SK-N-DZ (cell line): Measurements from ENCODE around the gene RUNDC3A.

Experiments
- DNase-seq: peaks from one replicate; pipeline ENCODE4 v3.0.0-alpha.2; 2015; ENCODE audit warnings: low spot score

Gene RUNDC3A

DNA sequence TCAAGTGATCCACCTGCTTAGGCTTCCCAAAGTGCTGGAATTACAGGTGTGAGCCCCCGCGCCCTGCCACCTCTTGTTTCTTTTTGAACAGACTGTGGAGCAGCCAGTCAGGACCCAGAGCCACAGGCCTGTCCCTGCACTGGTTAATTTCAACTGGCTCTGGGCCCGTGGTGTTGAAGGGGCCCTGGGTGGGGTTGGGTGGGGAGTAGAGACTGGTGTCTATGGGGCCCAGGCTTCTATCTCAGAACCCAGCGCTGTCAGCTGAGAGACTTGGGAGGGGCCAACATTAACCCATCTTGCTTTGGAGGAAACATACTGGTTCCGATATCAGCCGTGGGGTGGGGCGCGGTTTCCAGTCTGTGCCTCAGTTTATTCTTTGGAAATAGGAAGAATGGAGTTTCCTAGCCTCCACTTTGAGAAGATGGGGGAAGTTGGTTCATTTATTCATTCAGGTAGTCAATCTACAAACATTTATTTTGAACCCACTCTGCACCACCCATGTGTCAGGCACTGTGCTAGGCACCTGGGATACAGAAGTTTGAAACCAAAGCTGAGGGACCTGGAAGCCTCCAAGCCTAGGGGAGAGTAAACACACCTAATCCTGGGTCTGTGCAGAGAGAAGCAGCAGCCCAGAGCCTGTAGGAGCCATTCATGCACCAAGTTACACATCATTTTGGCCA is 24.9 kb upstream of the RUNDC3A start:
- no peak for DNase-seq

DNA sequence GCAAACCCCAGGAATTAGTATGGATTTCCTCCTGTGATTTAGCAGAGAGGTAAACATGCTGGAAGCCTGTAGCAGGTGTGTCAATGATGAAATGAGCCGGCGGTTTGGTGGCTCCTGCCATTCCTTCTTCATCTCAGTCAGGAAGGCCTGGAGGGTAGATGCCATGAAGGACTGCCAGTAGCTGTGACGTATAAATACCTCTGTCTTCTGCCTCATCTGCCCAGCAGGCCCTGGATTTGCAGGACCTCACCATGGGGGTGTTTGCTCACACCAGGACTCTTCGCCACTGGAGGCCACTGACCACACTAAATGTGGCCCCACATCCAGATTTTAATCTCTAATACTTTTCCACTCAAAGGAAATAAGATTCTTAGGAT is 24.4 kb upstream of the RUNDC3A start:
- DNase-seq: no peak

DNA sequence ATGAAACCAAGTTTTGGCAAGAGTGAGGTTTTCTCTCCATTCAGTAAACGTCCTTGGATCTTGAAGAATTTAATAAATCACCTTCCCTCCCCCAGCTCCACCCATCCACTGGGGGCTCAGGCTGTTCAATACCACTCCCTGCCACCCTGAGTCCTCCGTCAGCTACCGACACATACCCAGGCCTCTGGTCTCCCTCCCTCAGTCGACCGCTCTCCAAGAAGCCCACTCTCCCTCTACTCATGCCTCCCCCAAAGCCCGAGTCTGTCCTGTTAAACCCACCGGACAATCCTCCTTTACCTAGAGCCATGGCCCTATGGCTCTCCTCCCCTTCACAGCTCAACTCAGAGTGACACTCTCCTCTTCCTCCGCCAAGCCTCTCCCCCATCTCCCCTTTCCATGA is 20.8 kb upstream of the RUNDC3A start:
- DNase-seq: no peak

DNA sequence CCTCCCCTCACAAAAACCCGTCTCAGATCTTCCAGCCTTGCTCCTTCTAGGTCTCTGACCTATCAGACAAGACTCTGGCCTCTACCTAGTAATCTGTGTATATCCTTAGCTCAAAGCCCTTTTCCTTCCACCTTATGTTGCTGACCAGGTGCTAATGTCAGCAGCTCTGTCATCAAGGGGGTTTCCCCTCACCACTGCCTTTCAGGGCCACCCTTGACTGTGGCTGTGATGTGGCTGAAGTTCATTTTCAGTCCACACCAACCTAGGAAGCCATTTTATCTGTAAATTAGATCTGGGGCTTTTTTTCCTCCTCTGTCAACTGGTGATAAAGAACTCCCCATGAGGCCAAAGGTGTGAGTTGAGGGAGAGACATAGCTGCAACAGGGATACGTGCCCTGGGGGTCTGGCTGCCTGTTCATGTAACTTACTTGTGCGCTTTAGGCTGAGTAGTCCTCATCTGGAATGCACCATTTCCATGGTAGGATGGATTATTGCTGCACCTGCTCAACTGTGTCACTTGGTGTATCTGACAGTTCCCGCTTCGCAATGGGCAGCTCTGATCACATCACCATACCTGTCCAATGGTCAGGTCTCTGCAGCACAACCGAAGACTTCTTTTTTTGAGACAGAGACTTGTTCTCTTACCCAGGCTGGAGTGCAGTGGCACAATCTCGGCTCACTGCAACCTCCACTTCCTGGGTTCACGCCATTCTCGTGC is 14.7 kb upstream of the RUNDC3A start:
- DNase-seq: no peak

DNA sequence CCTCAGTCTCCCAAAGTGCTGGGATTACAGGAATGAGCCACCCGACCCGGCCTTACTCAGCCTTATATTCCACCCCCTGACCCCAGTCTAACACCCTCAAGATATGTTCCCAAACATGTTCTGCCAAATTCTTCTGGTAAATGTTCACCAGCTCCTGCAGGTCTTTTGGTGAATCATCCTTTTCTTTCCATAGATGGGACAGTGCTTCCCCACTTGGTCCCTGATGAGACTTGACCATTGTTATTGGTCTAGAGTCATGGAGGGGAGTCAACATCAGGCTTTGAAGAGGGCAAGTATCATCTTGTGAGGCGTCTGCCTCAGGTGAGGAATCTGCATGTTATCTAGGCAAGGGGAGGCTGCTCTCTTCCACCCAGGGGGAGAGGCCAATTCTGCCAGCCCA is 10.4 kb upstream of the RUNDC3A start:
- DNase-seq: no peak

DNA sequence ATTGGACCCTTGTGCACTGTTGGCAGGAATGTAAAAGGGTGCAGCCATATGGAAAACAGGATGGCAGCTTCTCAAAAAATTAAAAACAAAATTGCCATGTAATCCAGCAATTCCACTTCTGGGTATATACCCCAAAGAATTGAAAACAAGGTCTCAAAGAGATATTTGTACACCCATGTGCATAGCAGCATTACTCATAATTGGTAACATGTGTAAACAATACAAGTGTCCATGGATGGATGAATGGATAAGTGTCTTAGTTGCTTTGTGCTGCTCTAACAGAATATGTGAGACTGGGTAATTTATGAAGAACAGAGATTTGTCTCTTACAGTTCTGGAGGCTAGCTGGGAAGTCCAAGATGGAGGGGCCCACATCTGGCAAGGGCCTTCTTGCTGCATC is 3.8 kb upstream of the RUNDC3A start:
- DNase-seq: no peak

DNA sequence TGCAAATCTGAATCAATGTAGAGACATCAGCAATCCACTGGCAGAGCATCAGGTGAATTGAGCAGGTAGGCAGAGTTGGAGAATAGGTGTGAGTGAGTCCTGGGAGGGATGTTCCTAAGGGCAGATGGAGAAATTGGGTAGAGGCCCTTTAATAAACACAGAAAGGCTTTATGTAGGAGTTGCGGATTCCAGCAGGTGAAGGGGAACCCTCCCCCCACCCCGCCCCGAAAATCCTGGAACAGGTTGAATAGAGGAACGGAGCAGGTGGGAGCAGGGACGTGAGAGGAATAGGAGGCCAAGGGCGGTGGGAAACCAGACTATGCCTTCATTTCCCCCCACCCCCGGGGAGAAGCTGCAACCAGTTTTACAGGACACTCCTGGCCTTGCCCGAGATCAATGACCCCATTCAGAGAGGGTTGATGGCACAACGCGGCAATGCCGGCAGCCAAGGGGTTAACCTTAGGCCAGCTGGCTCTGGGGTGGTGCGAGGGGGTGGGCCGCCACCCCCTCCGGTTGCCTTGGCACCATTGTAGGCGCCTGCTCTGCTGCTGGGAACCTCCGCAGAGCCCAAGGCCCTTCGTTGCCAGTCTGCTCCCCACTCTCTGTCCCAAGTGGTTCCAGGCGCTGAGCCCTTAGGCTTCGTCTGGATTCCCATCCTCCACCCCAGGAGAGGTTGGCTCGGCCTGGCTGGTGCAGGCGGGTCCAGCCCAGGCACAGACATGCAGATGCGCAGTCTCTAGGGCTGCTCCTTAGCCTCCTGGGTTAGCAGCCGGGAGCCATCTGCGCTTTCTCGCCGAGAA is 814 bp upstream of the RUNDC3A start:
- DNase-seq: peak; percentile 91

DNA sequence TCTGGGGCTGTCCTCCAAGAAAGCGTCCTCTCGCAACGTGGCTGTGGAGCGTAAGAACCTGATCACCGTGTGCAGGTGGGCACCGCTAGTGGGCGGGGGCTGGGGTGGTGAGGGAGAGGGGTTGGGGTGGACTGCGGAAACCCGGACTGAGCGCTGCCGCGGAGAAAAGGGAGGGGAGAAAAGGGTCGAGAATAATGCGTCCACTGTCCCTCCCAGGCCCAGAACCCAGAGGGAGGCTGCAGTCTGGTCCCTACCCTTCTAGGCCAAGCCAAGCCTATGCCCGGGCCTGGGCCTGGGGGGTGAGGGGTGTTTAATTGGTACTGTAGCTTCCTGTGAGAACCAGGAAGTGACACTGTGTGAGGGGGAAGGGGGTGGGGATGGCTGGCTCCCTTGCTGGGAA is 464 bp downstream of the RUNDC3A start:
- DNase-seq: no peak

DNA sequence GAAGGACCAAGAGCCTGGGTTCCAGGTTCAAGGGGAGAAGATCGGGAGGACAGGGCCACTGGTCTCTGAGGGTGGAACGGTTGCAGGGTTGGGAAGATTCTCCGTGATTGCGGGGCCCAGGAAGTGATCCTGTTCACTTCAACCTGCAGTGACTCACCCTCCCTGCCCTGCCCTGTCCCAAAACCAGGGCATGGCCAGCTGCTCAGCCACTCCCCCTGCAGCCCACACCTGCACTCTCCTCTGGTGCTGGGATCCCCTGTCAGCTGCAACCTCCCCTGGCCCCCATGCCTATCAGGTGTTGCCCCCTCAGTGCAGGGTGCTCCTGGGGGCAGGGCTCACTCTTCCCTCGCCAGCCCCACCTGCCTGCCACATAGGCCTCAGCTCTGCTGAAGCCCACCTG is 1.1 kb downstream of the RUNDC3A start:
- DNase-seq: no peak

DNA sequence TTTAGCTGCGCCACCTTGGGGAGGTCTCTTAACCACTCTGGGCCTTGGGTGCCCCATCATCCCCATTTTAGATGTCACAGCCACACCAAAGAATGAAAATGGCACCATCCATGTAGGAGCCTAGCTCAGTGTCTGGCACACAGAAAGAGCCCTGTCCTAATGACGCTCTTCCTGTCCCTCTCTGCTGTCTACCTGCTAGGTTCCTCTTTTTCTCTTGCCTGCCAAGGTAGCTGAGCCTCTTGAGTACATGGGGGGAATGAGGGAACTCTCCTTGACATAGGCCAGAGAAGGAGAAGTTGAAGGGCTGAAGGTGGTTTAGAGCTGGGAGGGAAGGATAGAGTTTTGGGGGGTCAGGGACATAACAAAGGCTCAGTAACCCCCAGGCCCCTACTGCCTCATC is 1.8 kb downstream of the RUNDC3A start:
- DNase-seq: no peak

DNA sequence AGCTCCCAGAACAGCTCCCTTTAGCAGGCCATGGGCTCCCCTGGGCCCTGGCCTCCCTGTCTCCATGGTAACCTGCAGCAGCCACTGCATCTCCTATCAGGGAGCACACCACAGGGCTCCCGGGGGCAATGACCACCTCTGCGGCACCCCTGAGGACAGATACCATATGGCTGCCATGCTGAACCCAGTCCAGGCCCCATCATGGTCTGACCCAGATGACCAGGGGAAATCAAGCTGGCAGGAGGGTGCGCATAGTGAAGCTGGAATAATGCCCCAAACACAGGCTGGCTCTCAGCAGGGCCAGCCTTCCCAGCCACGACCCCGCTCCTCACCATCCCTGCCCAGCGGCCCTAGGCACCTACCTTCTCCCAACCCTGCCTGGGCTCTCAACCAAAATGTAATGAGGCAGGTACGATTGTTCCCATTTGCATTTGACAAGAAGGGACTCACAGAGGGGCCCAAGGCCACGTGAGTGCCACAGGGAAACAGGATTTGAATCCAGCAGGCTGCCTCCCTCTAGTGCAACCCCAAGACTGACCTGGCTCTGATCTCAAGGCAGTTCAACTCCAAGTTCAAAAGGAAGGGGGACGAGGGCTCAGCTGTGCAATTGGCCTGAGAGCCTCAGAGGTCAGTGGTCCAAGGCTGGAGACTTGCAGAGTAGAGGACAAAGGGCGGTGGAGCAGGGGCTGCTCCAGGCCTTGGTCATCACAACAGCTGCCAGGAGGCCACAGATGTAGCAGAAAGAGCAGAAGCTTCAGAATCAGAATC is 2.4 kb downstream of the RUNDC3A start:
- peak; percentile 61 for DNase-seq

DNA sequence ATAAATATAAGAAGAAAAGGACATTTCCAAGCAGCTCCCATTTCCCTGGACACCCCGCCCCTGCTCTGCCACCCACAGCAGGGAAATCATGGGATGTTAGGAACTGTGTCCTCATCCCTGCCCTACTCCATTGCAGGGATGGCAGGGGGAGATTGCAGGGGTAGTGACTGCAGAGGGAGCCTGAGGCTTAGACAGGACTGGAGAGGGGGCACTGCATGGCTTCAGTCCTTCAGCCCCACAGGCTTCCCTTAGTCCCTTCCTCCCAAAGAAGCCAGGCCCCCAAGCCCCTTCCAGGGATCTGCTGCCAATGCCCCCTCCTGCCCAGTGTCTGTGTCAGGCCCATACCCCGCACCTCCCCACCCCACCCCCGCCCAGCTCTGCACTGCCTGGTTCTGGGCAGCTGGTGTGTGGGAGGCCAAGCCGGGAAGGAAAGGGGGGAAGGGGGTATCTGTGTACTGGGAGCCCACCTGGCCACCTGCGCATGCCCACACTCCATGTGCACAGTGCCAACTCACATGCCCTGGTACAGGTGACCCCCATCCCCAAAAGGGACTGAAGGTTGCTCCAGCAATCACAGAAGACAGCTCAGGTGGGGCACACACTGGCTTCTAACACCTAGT is 3.3 kb downstream of the RUNDC3A start:
- no peak for DNase-seq

DNA sequence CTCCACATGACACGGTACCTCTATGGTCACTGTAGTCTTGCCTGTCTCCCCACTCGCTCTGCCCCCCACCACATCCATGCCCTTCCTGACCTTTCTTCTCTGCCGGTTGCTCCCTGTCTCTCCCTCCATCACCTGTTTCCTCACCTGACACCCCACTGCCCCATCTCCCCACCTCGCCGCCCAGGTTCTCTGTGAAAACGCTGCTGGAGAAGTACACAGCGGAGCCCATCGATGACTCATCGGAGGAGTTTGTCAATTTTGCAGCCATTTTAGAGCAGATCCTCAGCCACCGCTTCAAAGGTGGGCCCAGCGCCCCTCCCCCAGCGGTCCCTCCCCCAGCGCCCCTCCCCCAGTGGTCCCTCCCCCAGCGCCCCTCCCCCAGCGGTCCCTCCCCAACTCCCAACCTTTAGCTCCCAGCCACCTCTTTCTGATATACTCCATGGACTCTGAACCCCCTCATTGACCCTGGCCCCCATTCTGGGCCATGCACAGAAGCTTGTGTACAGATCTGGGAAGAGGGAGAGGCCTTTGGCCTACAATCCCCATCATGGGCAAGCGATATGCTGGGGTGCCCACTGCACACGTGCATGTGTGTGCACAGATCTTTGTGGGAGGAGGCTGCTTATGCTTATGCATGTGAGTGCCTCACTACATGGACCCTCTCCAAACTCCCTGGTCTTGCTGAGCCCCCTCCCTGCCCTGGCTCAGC is 4.1 kb downstream of the RUNDC3A start:
- DNase-seq: no peak

DNA sequence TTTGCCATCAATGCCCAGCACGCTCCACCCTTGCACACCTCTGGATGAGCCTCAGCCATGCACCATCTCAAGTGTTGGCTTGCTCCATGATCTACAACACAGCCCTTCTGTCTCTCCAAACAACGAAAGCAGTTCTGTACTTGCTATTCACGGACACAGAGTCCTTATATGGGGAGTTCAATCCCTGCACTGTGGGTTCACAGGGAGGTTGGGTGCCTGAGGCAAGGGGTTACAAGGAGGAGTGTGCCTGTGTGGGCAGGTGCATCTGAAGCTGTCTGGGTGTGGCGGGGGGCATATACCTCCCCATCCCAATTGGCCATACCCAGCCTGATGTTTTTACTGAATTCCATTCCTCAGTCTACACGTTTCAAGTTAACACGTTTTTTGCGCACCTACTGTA is 5.6 kb downstream of the RUNDC3A start:
- no peak for DNase-seq

DNA sequence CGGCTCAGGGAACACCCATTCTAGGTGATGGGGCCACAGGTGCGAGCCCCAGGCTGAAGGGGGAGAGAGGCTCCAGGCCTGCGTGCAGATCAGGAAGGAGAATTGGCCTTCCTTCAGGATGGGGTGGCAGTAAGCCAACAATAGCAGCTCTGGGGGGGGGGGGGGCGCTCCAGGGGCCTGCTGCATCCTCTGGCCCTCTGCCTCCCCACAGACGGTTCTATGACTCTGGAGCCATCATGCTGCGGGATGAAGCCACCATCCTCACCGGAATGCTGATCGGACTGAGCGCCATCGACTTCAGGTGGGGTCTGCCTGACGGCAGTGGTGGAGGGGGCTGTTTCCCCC is 6.1 kb downstream of the RUNDC3A start:
- DNase-seq: no peak

DNA sequence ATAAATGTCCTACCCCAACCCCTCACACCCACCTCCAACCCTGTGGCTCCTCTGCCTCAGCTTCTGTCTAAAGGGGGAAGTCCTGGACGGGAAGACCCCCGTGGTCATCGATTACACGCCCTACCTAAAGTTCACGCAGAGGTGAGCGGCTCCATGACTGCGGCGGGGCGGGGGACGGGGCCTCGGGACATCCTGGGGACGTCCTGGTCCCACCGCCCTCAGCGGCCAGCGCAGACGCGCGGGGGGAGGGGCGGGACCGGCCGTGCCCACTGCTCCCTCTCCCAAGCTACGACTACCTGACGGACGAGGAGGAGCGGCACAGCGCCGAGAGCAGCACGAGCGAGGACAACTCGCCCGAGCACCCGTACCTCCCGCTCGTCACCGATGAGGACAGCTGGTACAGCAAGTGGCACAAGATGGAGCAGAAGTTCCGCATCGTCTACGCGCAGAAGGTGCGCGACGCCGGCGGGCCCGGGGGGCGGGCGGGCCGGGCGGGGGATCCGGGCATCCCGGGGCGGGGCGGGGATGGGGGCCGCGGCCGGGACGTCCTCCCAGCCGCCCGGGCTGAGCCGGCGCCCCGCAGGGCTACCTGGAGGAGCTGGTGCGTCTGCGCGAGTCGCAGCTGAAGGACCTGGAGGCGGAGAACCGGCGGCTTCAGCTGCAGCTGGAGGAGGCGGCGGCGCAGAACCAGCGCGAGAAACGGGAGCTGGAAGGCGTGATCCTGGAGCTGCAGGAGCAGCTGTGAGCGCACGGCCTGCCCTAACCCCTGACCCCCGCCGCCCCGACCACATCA is 6.7 kb downstream of the RUNDC3A start:
- no peak for DNase-seq

DNA sequence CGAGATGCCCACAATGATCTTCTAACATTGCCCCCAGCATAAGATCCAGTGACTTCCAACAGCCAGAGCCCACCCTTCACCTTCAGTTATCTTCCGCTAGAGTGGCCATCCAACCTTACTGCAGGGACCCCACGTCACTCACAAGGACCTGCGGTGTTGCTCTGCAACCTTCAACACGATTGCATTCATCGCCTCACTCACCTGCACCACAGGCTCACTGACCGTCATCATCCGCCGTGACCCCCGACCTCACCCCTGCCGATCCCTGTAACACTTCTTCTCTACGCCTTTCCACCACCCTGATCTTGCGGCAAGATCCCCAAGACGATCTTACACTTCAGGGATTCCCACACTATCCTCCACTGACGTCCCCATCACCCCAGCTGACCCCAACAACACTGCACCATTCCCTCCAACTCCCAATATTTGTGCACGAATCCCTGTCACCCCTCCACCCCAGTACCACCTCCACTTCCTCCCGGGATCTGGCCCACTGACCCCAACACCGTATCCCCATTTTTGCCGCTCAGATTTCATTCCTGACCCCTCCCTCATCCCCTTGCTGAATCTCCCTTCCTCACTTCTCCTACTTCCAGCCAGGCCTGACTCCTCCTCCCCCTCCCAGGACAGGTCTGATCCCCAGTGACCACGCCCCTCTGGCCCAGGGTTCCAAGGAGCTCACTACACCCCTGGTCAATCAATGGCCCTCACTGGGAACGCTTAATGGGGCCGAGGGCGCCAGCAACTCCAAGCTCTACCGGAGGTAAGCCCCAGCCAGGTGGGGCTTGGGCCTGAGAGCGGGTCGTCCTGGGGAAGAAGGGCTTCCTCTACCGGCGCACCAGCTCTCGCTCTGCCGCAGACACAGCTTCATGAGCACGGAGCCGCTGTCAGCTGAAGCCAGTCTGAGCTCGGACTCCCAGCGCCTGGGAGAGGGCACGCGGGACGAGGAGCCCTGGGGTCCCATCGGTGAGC is 7.6 kb downstream of the RUNDC3A start:
- no peak for DNase-seq

DNA sequence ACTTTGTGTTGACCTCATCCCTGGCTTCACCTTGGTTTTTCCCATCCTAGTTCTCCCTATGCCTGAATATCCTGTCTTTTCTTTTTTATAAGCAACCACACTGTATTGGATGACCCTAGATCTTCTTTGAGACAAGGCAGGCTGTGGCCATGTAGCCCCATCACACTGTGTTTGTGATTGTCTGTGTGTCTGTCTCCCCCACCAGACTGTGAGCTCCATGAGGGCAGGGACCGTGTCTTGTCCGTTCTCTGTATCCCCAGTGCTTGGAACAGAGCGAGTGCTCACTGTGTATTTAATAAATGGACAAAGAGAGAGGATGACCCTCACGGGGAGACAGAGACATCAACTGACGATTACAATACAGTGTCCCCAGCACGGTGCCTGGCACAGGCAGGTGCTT is 9.1 kb downstream of the RUNDC3A start:
- no peak for DNase-seq
